GM19238 (cell line): ENCODE data around the gene LILRA2.
"Not testable (repeated sequence)": the region's sequence is repeated elsewhere in the genome, so short reads cannot be mapped to it uniquely, and the experiment has no call there.

Experiments
- DNase-seq: peaks from one replicate; pipeline ENCODE4 v3.0.0; 2011; ENCODE audit warnings: low spot score; ENCODE audit not compliant: insufficient read length

Gene LILRA2

DNA sequence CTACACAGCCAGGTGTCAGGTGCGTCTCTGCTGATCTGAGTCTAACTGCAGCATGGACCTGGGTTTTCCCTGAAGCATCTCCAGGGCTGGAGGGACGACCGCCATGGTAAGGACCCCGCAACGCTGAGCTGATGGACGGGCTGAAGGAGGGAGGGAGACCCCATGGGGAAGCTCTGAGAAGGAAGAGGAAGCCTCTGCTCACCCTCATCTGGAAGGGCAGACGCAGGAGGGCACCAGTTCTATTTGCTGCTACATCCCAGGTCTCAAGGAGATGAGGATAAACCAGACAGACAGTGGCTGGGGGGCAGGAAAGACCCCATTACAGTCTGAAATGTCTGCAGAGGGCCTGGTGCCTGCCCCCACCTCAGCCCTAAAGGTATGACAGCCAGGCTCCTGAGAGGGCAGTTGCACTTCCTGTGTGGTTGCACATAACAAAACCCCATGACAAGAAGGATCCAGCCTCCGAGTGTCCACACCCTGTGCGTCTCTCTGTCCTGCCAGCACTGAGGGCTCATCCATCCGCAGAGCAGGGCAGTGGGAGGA, at the start of gene LILRA2:
Gene LILRA2 (plus strand): TSS at position 461 of the 543 bp plus-strand sequence. CDS start 89 bp downstream, outside the sequence.
- DNase-seq = peak; percentile 41

GRCh38 chr19:54525636-54526035, 48.0 kb upstream of the LILRA2 start:
- no peak for DNase-seq

DNA sequence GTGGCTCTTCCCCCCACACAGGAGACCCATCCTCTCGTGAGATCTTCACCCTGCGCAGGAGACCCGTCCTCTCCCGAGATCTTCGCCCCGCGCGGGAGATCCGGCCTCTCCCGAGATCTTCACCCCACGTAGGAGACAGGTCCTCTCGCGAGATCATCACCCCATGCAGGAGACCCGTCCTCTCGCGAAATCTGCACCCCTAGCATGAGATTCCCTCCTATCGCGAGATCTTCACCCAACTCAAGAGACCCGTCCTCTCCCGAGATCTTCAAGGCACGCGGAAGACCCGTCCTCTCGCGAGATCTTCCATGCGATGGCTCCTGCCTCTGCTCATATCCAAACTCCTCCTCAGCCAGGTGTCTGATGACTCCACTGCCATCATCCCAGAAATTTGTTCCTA, 46.6 kb upstream of the LILRA2 start:
- DNase-seq = no peak

- no peak for DNase-seq
Observed at GRCh38 chr19:54530866-54531265, 42.7 kb upstream of the LILRA2 start.

DNA sequence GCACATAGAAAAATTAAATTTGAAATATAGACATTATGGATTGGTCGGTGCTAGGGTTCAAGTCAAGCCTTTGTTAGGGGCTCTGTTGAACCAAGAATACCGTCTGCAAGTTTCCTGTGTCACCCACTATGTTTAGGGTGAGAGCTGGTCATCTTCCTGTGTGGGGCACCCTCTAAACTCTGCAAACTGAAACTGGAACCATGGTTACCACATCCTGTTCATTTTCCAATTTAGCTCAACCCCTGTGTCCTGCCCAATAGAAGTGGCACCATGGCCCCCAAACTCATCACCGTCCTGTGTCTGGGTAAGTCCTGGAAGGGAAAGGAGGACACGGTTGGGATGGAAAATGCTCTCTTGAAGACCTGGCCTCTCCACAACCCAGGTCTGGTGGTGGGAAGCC, 41.1 kb upstream of the LILRA2 start:
- DNase-seq = peak; percentile 39

DNA sequence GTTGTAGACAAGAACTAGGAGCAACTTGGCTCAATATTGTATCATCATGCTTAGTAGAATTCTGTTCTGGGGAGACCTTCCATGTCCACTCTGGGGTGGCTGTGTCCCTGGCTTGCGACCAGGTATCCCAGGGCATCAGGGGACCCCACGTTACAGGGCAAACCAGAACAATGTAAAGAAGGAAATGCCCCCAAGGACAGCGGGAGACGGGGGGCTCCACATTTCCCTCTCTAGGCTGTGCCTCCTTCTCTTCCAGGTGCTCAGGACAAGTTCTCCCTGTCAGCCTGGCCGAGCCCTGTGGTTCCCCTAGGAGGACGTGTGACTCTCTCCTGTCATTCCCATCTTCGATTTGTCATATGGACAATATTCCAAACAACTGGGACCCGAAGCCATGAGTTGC, 40.1 kb upstream of the LILRA2 start:
- no peak for DNase-seq

DNA sequence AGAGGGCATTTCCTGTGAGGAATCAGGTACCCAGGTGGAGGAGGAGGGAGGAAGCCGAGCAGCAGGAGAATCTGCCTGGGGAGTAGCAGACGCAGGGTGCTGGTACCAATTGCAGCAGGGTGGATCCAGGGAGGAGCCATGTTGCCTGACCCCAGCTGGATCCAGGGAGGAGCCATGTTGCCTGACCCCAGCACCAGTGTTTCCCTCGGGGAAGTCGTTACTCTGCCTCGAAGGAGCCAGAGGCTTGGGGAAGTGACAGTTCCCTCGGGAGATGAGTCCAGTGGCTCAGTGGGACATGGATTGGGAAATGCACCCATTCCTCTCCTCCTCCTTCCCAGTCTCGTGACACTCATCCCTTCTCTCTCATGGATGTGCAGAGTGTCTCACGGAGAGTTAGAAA, 39.4 kb upstream of the LILRA2 start:
- DNase-seq = no peak

DNA sequence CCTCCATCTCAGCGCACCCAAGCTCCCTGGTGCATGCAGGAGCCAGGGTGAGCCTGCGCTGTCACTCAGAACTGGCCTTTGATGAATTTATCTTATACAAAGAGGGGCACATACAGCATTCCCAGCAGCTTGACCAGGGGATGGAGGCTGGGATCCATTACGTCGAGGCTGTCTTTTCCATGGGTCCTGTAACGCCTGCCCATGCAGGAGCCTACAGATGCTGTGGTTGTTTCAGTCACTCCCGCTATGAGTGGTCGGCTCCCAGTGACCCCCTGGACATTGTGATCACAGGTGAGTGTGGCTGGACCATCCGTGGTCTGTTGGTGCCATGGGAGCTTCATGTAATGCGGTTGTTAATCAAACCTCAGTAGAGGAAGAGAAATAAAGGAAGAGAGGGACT, 38.0 kb upstream of the LILRA2 start:
- DNase-seq = no peak

DNA sequence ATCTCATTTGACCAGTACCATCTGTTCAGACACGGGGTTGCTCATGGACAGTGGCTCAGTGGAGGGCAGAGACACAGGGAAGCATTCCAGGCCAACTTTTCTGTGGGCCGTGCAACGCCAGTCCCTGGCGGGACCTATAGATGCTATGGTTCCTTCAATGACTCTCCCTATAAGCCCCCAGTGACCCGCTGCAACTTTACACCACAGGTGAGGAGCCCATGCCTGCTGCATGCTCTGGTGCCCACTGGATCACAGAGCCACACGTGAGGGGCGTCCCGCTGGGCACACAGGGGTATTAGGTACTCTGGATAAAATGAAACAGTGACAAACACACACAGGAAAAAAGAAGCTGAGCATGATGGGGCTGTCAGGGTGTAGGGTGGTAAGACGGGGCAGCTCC, 36.6 kb upstream of the LILRA2 start:
- no peak for DNase-seq

- DNase-seq = no peak
Observed at GRCh38 chr19:54541712-54542111, 31.9 kb upstream of the LILRA2 start.

DNA sequence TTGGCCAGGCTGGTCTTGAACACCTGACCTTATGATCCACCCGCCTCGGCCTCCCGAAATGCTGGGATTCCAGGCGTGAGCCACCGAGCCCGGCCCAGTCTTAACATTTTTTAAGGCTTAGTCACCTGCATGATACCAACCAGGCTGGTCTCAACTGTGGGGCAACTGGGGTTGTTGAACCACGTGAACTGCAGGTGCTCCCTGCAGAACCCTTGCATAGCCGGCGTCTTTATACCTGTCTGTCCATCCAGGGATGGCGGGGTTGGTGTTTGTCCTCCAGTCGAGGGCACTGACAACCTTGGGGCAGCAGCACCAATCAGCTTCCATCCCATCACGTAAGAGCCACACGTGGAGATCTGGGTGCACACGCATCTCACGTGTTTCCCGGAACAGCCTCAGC, 24.8 kb upstream of the LILRA2 start:
- DNase-seq = no peak

DNA sequence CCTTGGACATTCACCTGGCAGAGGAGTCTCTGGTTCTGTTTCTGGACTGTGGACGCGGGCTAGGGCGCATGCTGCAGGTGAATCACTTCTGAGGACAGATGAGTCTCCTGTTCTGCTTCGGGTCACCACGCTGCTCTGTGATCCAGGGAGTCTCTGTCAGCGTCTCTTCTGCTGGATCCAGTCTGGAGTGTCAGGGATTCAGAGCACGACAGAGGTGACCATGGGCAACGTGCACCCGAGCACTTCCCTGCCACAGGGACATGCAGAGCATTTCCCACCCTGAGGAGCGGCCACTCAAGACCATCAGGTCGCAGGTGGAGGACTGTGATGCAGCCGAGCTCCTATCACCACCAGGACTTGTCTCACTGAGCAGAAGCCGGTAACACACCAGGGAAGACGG, 24.4 kb upstream of the LILRA2 start:
- no peak for DNase-seq

DNA sequence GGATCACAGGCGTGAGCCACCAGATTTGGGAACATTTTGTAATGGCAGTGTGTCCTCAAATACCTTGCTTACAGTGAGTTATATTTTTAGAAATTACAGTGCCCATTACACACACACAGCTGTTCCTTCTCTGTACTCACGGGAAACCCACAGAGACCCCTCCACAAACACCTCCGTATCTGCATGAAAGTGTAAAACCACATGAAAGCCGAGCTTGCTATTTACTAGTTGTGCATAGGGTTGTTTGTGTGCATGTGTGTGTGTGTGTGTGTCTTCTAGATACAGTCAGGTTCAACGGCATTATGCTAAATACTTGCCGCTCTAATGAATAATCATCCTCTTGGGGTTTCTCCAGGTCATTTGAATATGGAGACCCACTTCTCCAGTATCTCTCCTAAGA, 22.3 kb upstream of the LILRA2 start:
- no peak for DNase-seq

- no peak for DNase-seq
Observed at GRCh38 chr19:54551950-54552912, 21.4 kb upstream of the LILRA2 start.

GRCh38 chr19:54552913-54553310, 20.7 kb upstream of the LILRA2 start:
- no peak for DNase-seq

DNA sequence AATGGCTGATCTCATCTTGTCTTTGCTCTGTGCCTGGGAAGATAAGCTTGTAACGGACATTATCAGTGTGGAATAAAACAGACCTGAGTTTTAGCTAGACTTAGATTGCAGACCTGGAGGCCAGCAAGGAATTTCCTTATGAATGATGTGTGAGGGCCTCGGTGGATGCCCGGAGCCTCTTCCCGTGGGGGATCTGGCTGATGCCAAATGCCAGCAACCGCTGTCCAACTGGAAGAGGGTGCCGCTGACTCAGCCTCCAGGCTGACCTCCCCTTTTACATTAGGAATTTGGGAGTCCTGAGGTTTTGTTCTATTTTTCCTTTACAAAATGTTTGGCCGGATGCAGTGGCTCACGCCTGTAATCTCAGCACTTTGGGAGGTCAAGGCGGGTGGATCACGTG, 19.6 kb upstream of the LILRA2 start:
- no peak for DNase-seq

GRCh38 chr19:54554896-54555295, 18.7 kb upstream of the LILRA2 start:
- no peak for DNase-seq

- no peak for DNase-seq
Observed at GRCh38 chr19:54556194-54556593, 17.4 kb upstream of the LILRA2 start.

DNA sequence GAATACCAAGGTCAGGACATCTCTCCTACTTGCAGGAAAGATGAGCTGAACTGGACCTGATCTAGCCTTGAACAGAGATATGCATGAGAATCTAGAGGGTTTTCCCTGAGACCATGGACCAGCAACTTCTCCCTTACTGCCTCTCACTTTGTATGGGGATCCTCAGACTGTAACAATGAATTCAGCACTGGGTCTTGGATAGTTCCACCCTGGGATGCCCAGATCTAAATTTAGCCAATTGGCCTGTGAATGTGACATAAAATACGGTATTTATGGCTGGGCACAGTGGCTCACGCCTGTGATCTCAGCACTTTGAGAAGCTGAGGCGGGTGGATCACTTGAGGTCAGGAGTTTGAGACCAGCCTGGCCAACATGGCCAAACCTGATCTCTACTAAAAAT, 15.3 kb upstream of the LILRA2 start:
- DNase-seq = no peak

DNA sequence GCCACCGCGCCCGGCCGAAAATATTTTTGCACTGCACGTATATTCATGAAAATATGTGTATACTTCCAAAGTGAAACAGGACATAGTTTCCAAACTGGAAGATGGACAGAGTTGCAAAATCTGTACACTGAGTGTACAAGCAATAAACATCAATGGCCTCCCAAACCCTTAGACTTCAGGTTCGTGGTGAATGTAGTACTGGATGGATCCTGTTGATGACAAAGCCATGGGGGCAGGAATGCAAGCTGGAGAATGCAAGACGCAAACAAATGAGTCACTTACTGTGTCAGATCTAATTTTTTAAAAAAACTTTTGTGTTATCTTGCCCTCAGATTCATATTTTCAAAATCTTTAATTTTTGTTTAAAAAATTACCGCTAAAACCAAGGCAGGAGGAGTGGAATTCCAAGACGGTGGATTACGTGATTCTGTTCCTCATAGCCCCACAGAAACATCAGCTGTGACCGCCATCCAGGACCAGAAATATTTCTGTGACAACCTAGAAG, 12.7 kb upstream of the LILRA2 start:
- no peak for DNase-seq

DNA sequence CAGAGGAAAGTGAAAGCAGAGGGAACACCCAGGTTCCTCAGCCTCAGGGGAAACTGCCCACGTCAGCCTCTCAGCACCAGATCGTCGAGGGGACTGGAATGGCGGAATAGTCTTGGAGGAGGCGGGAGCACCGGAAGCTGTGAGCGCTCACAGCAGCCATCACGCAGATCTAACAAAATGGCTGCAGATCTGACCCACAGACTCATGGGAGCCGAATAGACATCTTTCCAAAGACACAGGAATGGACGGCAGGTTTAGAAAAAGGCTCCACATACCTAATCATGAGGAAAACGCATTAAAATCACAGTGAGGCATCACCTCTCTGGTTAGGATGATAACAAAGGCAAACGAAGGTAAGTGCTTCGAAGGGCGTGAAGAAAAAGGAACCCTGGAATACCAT, 11.8 kb upstream of the LILRA2 start:
- DNase-seq = no peak

DNA sequence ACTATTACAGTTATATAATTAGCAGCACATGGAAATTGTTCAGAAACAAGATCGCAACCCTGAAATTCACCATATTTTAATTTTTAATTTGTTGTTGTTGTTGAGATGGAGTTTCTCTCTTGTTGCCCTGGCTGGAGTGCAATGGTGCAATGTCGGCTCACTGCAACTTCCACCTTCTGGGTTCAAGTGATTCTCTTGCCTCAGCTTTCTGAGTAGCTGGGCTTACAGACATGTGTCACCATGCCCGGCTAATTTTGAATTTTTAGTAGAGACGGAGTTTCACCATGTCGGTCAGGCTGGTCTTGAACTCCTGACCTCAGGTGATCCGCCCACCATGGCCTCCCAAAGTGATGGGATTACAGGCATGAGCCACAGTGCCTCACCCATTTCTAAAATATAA, 10.4 kb upstream of the LILRA2 start:
- DNase-seq = not testable (repeated sequence)

GRCh38 chr19:54570316-54570715, 3.3 kb upstream of the LILRA2 start:
- no peak for DNase-seq
